GM18517 (cell line): ENCODE data around the gene PGAP3.

Experiments used
- ATAC-seq: cut with Tn5 transposase; IDR thresholded peaks from one replicate; pipeline ENCODE4 v1.9.1; 2021; ENCODE audit warnings: mild to moderate bottlenecking, moderate library complexity; ENCODE audit not compliant: unreplicated experiment

Gene PGAP3

DNA sequence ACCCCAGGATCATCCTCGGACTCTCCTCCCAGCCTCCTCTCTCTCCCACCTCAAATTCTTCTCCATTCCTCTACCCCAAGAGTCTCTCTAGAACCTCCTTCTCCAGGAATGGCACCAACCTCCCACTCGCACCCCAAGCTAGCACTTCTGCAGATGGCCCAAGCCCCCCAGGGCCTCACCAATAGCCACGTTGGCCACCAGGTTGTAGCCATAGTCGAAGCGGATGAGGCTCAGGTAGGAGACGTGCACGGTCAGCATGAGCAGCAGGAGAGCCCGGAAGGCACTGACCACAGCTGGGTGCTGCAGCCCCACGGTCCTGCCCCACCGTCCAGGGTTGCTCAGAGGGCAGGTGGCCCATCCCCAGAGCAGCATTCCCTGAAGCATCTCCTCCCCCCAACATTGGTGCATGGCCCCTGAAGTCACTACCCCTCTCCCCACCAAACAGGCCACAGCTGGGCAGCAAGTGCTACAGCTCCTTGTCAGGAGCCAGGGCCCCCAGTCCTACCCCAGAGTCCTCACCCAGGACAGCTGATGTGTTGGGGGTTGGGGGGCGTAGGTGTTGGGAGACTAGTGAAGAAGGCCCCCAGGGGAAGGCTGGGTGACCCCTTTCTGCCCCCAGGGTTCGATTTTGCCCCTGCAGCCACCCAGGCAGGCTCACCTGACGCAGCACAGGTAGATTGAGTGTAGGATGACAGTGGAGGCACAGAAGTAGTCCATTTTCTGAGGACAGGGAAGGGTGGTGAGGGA, 14.3 kb downstream of the PGAP3 start:
- ATAC-seq: no peak

DNA sequence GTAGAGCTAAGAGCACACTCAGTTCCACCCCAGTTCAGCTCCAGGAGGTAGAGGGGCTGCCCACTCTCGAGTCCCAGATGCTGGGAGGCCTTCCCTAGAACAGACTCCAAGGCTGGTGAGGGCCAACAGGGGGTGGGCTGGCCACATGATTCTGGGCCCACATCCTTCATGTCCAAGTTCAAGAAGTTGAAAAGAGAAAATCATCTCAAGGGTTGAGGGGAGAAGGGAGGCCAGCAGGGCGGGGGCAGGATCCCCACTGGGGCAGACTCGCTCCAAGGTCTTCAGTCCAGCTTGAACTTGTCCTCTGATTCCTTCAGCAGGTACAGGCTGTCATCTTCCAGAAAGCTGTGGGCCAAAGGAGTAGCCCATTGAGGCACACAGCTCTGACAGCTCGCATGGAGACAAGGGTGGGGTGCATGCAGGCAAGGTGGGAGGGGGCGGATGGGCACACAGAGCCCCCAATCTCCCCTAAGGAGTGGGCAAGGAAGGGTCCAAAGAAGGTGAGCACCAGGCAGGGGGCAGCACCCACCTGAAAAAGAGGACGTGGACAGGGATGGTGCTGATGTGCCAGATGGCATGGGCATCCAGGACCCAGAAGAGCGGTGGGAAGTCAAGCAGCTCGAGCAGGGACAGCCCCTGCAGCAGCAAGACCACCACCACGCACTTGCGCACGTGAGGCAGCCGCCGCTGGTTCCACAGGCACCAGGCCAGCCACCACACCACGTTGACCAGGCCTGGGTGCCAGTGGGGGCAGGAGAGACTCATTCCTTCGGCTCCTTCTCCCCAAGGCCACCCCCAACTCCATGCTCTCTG, 15.1 kb downstream of the PGAP3 start:
- ATAC-seq: no peak

DNA sequence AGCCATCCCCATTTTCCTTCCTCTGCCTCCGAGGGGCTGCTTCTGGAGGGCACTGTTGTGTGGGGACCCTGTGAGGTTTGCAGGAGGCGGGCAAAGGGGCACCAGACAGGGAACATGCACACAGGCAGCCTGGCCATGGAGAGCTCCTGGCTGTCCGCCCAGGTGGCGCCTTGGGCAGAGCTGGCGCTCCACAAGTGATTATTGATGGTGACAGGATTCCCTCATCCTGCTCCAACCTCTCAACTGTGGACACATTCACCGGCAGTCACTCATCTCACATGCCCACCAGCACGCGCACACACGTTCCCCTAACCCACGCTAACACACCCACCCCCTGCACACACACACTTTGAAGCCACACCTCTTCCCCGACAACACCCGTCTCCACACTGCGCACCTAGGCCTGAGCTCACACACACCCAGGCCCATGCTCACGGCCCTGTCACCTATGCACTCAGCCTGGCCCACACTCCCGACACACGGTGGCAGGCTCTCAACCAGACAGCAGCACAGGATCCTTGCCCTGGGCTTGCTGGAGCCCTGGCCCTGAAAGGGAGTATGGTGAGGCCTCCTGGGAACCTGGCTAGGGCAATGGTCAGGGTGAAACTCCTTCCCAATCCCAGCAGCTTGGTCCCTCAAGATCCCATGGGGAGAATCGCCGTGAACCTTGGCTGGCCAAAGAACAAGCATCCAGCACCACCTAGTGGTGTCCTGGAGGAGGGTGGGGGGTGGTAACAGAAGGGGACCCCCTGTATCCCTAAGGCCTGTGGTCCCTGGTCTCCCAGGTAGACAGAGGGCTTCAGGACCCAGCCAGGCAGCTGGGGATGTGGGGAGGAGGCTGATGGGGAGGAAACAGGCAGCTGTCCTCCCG, 16.0 kb downstream of the PGAP3 start:
- no peak for ATAC-seq

DNA sequence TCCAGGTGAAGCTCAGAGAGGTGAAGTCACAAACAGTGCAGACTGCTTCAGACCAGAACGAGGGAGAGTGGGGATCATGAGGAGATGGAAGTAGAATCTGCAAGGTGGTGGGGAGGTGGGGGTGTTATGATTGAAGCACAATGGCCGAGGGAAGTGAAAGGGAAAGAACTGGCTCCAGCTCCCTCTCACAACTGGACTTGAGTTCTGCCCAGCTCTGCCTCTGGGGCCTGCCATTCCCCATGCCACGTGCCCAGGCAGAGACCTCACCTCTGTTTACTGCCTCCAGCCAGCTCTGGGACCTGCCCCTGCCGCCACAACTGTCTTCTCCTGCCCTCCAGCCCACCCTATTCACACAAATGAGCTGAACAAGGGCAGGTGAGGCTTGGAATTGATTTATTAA, 17.1 kb downstream of the PGAP3 start:
- ATAC-seq: no peak

DNA sequence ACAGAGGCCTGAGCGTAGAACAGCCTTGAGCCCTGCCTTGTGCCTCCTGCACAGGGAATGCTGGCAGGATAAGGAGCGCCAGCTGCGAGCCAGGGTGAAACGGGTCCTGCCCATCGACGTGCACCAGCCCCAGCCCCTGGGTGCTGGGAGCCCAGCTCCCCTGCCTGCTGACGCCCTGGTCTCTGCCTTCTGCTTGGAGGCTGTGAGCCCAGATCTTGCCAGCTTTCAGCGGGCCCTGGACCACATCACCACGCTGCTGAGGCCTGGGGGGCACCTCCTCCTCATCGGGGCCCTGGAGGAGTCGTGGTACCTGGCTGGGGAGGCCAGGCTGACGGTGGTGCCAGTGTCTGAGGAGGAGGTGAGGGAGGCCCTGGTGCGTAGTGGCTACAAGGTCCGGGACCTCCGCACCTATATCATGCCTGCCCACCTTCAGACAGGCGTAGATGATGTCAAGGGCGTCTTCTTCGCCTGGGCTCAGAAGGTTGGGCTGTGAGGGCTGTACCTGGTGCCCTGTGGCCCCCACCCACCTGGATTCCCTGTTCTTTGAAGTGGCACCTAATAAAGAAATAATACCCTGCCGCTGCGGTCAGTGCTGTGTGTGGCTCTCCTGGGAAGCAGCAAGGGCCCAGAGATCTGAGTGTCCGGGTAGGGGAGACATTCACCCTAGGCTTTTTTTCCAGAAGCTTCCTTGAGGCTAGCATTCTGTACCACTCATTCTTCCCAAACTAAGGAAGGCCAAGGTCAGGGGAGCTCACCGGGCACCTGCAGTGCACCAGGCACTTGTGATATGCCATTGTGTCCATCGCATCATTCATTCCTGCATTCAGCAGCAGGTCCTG, 17.7 kb downstream of the PGAP3 start:
- no peak for ATAC-seq

DNA sequence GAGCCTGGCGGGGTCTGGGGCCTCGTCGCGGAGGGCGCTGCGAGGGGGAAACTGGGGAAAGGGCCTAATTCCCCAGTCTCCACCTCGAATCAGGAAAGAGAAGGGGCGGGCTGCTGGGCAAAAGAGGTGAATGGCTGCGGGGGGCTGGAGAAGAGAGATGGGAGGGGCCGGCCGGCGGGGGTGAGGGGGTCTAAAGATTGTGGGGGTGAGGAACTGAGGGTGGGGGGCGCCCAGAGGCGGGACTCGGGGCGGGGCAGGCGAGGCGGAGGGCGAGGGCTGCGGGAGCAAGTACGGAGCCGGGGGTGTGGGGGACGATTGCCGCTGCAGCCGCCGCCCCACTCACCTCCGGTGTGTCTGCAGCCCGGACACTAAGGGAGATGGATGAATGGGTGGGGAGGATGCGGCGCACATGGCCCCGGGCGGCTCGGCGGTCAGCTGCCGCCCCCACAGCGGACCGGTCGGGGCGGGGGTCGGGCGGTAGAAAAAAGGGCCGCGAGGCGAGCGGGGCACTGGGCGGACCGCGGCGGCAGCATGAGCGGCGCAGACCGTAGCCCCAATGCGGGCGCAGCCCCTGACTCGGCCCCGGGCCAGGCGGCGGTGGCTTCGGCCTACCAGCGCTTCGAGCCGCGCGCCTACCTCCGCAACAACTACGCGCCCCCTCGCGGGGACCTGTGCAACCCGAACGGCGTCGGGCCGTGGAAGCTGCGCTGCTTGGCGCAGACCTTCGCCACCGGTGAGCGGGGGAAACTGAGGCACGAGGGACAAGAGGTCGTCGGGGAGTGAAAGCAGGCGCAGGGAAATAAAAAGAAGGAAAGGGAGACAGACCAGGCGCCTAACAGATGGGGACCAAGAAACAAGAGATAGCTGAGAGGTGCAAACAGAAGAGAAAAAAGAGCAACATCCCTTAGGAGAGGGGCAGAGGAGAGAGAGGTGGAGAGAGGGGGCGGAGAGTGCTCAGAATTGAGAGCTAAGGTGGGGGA, 19.6 kb downstream of the PGAP3 start, which contains the start of gene PNMT:
PNMT (plus strand) TSS at position 509 of the 980 bp plus-strand sequence; CDS start at position 532, 23 bp downstream.
- ATAC-seq: no peak

DNA sequence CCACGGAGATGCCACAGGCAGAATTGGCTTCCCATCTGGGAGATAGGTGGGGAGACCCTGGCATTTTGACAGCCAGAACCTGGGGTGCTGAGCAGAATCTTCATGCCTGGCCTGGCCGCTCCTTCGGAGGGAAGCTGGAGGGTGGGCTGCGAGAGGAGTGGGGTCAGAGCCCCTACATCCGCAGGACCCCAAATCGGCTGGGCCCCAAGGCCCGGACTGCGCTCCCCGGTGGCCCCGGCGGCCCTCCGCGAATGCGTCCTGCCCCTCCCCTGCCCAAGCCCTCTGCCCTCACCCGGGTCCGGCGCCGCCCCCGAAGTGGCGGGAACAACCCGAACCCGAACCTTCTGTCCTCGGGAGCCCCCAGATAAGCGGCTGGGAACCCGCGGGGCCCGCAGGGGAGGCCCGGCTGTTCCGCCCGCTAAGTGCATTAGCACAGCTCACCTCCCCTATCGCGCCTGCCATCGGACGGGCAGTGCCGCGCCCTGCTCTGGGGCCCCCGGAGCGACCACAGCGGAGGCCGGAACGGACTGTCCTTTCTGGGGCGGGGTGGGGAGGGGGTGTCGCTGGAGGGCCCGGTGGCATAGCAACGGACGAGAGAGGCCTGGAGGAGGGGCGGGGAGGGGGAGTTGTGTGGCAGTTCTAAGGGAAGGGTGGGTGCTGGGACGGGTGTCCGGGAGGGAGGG, 20.5 kb downstream of the PGAP3 start:
- ATAC-seq: no peak

DNA sequence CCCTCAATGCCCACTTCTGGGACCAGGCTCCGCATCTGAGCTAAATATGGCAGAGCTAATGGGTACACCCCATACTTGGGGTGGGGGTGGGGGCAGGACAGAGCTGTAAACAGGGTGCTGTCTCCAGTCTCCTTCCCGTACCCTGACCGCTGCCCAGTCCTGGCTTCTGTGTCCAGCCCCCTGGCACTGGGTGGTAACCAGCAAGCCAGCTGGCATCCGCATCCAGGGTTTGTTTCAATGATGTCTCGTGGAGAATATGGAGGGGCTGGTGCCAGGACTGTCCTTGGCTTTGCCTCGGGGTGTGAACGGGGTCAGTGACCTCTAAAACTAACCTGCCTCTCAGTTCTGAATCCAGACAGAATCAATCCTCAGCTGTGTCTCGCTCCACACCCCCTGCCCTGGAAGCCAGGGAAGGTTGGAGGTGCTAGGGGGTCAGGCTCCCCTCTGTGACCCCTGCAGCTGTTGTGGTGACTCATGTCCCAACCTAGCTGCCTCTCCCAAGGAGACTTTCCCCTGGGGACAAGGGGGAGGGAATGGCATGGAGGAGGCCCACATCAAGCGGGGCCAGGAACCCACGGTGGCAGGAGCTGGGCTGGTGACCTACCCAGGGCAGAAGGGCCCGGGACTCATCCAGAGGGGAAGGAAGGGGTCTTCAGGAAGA, 21.1 kb downstream of the PGAP3 start:
- no peak for ATAC-seq

DNA sequence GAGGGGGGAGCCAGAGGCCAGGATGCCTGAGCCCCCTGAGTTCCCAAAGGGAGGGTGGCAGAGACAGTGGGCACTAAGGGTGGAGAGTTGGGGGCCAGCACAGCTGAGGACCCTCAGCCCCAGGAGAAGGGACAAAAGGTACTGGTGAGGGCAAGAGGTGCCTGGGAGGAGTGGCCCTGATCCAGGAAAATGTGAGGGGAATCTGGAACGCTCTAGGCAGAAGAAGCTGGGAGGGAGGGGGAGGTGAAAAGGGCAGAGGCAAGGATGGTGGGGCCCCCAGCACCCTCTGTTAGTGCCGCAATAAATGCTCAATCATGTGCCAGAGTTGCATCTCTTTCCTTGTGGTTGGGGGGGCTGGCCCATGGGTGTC, 21.6 kb downstream of the PGAP3 start:
- ATAC-seq: no peak

DNA sequence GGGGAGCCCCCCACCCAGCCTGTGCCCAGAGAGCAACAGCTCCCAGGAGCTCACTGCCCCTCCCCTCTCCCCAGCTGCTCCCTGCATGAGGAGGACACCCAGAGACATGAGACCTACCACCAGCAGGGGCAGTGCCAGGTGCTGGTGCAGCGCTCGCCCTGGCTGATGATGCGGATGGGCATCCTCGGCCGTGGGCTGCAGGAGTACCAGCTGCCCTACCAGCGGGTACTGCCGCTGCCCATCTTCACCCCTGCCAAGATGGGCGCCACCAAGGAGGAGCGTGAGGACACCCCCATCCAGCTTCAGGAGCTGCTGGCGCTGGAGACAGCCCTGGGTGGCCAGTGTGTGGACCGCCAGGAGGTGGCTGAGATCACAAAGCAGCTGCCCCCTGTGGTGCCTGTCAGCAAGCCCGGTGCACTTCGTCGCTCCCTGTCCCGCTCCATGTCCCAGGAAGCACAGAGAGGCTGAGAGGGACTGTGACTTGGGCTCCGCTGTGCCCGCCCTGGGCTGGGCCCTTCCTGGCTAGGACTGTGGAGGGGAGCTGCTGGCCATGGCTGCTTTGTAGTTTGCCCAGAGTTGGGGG, 22.1 kb downstream of the PGAP3 start:
- ATAC-seq: no peak

DNA sequence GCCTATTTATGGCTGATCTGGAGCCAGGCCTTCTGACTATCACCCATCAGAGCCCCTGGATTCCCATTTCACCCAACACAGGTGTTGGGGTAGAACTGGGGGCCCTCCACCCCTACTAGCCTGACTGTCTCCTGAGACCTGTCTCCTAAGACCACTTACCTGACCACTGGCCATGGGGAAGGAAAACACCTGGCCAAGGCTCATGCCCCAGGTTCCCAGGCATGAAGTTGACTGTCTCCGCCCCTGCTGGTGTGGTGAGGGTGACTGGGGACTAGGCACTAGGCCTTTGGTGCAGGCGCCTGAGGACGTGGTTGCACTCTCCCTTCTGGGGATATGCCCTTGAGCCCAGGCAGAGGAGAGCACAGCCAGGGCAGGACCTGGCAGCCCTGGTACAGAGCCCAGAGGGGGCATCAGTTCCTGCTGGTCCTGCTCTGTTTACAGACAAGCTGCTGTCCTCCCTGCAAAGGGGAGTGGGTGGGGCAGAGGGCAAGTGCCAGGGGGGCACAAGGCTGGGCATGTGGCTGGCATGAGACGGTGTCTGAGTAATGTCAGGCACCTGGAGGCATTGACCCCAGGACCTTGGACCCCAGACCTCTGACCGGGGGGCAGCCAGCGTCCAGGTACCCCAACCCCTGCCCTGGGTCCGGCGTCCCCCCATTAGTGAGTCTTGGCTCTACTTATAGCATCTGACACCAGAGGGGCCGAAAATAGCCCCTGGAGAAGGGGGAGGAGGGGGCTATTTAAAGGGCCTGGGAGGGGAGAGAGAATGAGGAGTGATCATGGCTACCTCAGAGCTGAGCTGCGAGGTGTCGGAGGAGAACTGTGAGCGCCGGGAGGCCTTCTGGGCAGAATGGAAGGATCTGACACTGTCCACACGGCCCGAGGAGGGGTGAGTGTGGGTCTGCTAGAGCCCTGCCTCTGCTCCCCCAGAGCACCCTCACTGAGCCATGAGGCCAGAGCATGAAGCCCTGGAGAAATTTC, 23.0 kb downstream of the PGAP3 start, which contains the start of gene TCAP:
TCAP (plus strand) TSS at position 769 of the 981 bp plus-strand sequence; CDS start at position 780, 11 bp downstream.
- no peak for ATAC-seq

DNA sequence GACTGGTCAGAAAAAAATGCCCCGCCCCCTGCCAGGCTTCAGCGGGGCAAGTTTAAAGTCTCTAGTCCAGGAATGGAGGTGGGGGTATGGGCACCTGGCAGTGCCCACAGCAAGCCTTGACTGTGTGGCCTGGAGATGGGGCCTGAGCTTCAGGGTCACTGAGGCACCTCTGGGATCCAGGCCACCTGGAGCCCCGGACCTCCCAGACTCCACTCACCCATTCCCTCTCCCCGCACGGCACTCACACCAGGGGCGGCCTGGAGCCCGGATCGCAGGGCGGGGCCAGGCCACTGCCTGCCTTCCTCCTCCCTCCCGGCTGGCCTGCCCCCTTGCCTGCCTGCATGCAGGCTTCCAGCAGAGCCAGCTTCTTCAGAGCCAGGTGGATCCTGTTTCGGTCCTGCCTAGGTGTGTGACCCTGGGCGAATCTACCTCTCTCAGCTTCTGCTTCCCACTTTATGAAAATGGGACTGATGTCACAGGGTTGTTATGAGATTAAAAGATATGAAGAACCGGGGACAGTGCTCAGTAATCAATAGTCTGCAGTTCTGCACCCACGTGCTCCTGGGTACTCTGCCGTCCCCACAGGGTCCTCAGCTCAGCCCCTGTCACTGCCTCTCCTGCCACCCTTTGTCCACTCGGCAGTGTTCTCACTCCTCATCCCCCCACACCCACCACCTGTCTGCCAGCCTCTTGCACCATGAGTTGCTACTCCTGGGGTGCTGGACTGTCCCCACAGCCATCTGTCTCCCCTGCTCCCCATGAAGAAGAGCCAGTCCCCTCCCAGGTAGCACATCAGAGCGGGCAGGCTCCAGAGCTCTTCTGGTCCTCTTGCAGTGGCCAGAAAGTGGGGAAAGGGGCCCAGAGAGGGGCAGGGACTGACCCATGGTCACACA, 23.9 kb downstream of the PGAP3 start:
- no peak for ATAC-seq

DNA sequence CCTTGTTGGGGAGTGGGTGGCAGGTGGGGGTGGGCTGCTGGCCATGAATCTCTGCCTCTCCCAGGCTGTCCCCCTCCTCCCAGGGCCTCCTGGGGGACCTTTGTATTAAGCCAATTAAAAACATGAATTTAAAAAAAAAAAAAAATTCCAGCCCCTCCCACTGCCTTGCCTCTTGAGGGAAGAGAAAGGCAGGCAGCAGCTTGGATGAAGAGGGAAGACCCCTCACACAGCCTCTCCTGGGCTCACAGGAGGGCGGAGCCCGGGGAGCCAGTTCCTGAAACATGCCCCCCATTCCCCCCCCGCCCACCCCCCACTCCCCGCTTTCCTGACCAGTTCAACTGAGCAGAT, 24.5 kb downstream of the PGAP3 start:
- ATAC-seq: no peak

DNA sequence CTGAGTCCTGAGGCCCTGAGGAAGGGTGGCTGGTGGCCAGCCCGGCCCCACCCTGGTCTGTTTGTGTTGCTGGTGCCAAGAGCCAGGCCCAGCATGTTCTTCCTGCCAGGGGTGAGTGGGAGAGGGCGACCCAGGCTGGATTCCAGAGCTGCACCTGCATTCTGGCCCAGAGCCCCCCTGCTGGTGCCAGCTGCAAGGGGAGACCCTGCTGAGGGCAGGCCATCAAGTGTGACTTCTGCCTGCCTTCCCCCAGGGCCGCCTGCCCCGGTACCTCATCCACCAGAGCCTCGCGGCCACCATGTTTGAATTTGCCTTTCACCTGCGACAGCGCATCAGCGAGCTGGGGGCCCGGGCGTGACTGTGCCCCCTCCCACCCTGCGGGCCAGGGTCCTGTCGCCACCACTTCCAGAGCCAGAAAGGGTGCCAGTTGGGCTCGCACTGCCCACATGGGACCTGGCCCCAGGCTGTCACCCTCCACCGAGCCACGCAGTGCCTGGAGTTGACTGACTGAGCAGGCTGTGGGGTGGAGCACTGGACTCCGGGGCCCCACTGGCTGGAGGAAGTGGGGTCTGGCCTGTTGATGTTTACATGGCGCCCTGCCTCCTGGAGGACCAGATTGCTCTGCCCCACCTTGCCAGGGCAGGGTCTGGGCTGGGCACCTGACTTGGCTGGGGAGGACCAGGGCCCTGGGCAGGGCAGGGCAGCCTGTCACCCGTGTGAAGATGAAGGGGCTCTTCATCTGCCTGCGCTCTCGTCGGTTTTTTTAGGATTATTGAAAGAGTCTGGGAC, 25.1 kb downstream of the PGAP3 start:
- ATAC-seq: no peak
